PC-9 (cell line): ENCODE measurements around the gene TAS1R2. TPM values are rescaled to one million over a fixed set of nuclear protein-coding genes. Genes with fewer than 3 reads are reported as not detected.

Experiments
- BruUV-seq: library from RNA; stranded (reverse); fragments of 400-500 nt; replicated peaks from 2 replicates; lab custom pipeline; 2021; lab: Mats Ljungman, UMichigan
- CTCF ChIA-PET: fragments of 300-600 bp; sonication (Branson Sonifier 250); formaldehyde crosslinking; loops from one replicate; lab custom pipeline; 2022; ENCODE audit warnings: antibody characterized with exemption; lab: Charles Lee
- POLR2A ChIA-PET: fragments of 300-600 bp; sonication (Branson Sonifier 250); formaldehyde crosslinking; loops from one replicate; lab custom pipeline; 2022; ENCODE audit warnings: antibody characterized with exemption; ENCODE audit not compliant: unreplicated experiment; lab: Charles Lee
- DNase-seq, 2 experiments: peaks; one replicate each; pipeline versions ENCODE4 v3.0.0 to v3.0.0-alpha.2; 2015 to 2022; ENCODE audit warnings: mixed read lengths in 1 of 2
- H2AFZ ChIP-seq: fragments of 200-600 bp; sonication (generic); 2 replicates; pipeline ENCODE4 v1.8.1; 2017; ENCODE audit warnings: antibody characterized with exemption
- H3F3A ChIP-seq: fragments of 200-600 bp; sonication (generic); 2 replicates; pipeline ENCODE4 v1.8.1; 2017; ENCODE audit warnings: antibody characterized with exemption, mild to moderate bottlenecking, low read depth; ENCODE audit not compliant: insufficient read depth
- H3K27ac ChIP-seq: fragments of 200-600 bp; sonication (generic); 2 replicates; pipeline ENCODE4 v1.6.1; 2016; ENCODE audit warnings: mixed run types
- H3K27me3 ChIP-seq: fragments of 200-600 bp; sonication (generic); 2 replicates; pipeline ENCODE4 v1.6.1; 2016; ENCODE audit warnings: low read depth, mixed run types; ENCODE audit not compliant: insufficient read depth
- H3K36me3 ChIP-seq: fragments of 200-600 bp; sonication (generic); 2 replicates; pipeline ENCODE4 v1.6.1; 2016; ENCODE audit warnings: low read depth, mixed run types
- H3K4me1 ChIP-seq: fragments of 200-600 bp; sonication (generic); replicated peaks from 2 replicates; pipeline ENCODE4 v1.6.1; 2016; ENCODE audit warnings: mixed run types; ENCODE audit not compliant: insufficient read depth
- H3K4me2 ChIP-seq: fragments of 200-600 bp; sonication (generic); 2 replicates; pipeline ENCODE4 v1.6.1; 2017; ENCODE audit warnings: mixed run types
- H3K4me3 ChIP-seq: fragments of 200-600 bp; sonication (generic); 2 replicates; pipeline ENCODE4 v1.6.1; 2016; ENCODE audit warnings: mixed run types
- H3K79me2 ChIP-seq: fragments of 200-600 bp; sonication (generic); 2 replicates; pipeline ENCODE4 v1.6.1; 2017; ENCODE audit warnings: low read depth, mixed run types
- H3K9me2 ChIP-seq: fragments of 200-600 bp; sonication (generic); 2 replicates; pipeline ENCODE4 v1.8.1; 2017; ENCODE audit warnings: mild to moderate bottlenecking; ENCODE audit not compliant: insufficient read depth
- H3K9me3 ChIP-seq: fragments of 200-600 bp; sonication (generic); 2 replicates; pipeline ENCODE4 v1.8.1; 2016; ENCODE audit warnings: low read depth; ENCODE audit not compliant: insufficient read depth
- H4K20me1 ChIP-seq: fragments of 200-600 bp; sonication (generic); 2 replicates; pipeline ENCODE4 v1.8.1; 2017; ENCODE audit not compliant: insufficient read depth
- EZH2 ChIP-seq: fragments of 200-600 bp; sonication (generic); IDR thresholded peaks from 2 replicates; pipeline ENCODE4 v1.8.0; 2017; ENCODE audit warnings: antibody characterized with exemption, low read depth
- intact Hi-C: fragments of 100-400 bp; cut with micrococcal nuclease; formaldehyde crosslinking; loops from one replicate; pipeline ENCODE4 v1.10.0; 2022; ENCODE audit not compliant: unreplicated experiment
- total RNA-seq: library from RNA; stranded (reverse); gene quantifications from 2 replicates; pipeline ENCODE4 v1.2.3, GENCODE V29; 2021
- TF ChIP-seq, protein P1 (sequence below): fragments of 200-600 bp; sonication (generic); conservative IDR thresholded peaks from 2 replicates; pipeline ENCODE4 v1.6.1; 2017; ENCODE audit warnings: mixed run types, antibody characterized with exemption, mild to moderate bottlenecking, moderate library complexity

The TAS1R2 gene
- total RNA-seq, 1 experiment from 2014 or later, result not detected

- TF ChIP-seq, protein P1, sequence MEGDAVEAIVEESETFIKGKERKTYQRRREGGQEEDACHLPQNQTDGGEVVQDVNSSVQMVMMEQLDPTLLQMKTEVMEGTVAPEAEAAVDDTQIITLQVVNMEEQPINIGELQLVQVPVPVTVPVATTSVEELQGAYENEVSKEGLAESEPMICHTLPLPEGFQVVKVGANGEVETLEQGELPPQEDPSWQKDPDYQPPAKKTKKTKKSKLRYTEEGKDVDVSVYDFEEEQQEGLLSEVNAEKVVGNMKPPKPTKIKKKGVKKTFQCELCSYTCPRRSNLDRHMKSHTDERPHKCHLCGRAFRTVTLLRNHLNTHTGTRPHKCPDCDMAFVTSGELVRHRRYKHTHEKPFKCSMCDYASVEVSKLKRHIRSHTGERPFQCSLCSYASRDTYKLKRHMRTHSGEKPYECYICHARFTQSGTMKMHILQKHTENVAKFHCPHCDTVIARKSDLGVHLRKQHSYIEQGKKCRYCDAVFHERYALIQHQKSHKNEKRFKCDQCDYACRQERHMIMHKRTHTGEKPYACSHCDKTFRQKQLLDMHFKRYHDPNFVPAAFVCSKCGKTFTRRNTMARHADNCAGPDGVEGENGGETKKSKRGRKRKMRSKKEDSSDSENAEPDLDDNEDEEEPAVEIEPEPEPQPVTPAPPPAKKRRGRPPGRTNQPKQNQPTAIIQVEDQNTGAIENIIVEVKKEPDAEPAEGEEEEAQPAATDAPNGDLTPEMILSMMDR, result no peak
- no peak for TF ChIP-seq EZH2
- H3K27ac ChIP-seq, result no peak overlapping the region
- no peak overlapping the region for H2AFZ ChIP-seq
- POLR2A ChIA-PET, result no interaction called here
- H3F3A ChIP-seq, result no peaks in the 10 kb centered on the region
- no TSS peak for BruUV-seq
- H3K4me1 ChIP-seq, result no peaks in the 10 kb centered on the region
- CTCF ChIA-PET, result no interaction called here
- H3K9me3 ChIP-seq, result no peaks in the 10 kb centered on the region
- no peak overlapping the region for H3K4me3 ChIP-seq
- H3K79me2 ChIP-seq, result no peaks in the 10 kb centered on the region
- H4K20me1 ChIP-seq, result no peaks in the 10 kb centered on the region
- intact Hi-C loops, result no loop called here
- no peaks in the 10 kb centered on the region for H3K9me2 ChIP-seq
- no peaks in the 10 kb centered on the region for H3K36me3 ChIP-seq
- H3K27me3 ChIP-seq, result no peaks in the 10 kb centered on the region
- no peak for DNase-seq
- H3K4me2 ChIP-seq, result no peak overlapping the region
Measured at GRCh38 chr1:18890706-18891425, 31.4 kb upstream of the TAS1R2 start.

DNA sequence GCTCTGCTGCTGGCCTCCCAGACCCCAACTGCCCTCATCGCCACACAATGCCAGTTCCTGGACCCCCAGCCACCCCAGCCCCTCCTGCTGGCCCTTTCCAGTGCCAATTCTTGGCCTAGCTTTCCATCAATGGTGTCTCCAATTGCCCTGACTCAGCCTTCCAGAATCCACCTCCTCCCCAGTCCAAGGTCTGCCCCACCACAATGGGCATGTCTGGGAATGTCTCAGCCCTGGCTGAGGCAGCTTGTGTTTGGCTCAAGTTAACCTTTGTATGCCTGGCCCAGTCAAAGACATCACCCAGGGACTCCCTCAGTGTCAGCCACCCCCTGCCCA, 26.5 kb upstream of the TAS1R2 start:
- Histone ChIP-seq H3K9me3 (no peaks in the 10 kb centered on the region), H3K27me3 (no peaks in the 10 kb centered on the region), H3K4me1 (no peaks in the 10 kb centered on the region), H3F3A (no peaks in the 10 kb centered on the region), H3K4me3 (no peak overlapping the region), H4K20me1 (no peaks in the 10 kb centered on the region), H3K79me2 (no peaks in the 10 kb centered on the region), H2AFZ (no peak overlapping the region), H3K9me2 (no peaks in the 10 kb centered on the region), H3K4me2 (no peak overlapping the region), H3K36me3 (no peaks in the 10 kb centered on the region), H3K27ac (no peak overlapping the region)
- TF ChIP-seq, protein P1, result no peak
- no peak for TF ChIP-seq EZH2
- POLR2A ChIA-PET, result no interaction called here
- DNase-seq, result no peak
- no TSS peak for BruUV-seq
- intact Hi-C loops, result no loop called here
- CTCF ChIA-PET, result interaction anchor here (0.6 kb wide), 2 partner anchors 132 to 229 kb away, joined by 4 read pairs; no protein-coding TSS in a partner anchor

- ChIA-PET POLR2A (interaction anchor here (0.6 kb wide), 1 partner anchor 222 kb away, joined by 7 read pairs; no protein-coding TSS in a partner anchor), CTCF (interaction anchor here (0.6 kb wide), 2 partner anchors 133 to 229 kb away, joined by 4 read pairs; no protein-coding TSS in a partner anchor)
- H3K27ac ChIP-seq, result no peak overlapping the region
- H4K20me1 ChIP-seq, result no peaks in the 10 kb centered on the region
- no TSS peak for BruUV-seq
- intact Hi-C loops, result no loop called here
- H2AFZ ChIP-seq, result no peak overlapping the region
- no peaks in the 10 kb centered on the region for H3F3A ChIP-seq
- DNase-seq, result no peak
- H3K27me3 ChIP-seq, result no peaks in the 10 kb centered on the region
- no peak overlapping the region for H3K4me3 ChIP-seq
- no peaks in the 10 kb centered on the region for H3K4me1 ChIP-seq
- no peaks in the 10 kb centered on the region for H3K9me2 ChIP-seq
- no peak overlapping the region for H3K4me2 ChIP-seq
- TF ChIP-seq EZH2, result no peak
- TF ChIP-seq, protein P1, result no peak
- no peaks in the 10 kb centered on the region for H3K9me3 ChIP-seq
- H3K79me2 ChIP-seq, result no peaks in the 10 kb centered on the region
- no peaks in the 10 kb centered on the region for H3K36me3 ChIP-seq
Measured at GRCh38 chr1:18885311-18886002, 26.0 kb upstream of the TAS1R2 start.
